Kidney (tissue), 14 donors: ENCODE results near the gene MARK4. TPM values are rescaled to one million over a fixed set of nuclear protein-coding genes. Genes with fewer than 3 reads are reported as not detected.

Source experiments
- DNase-seq, 5 donors: peaks; one replicate each; pipeline ENCODE4 v3.0.0-alpha.2; 2013 to 2020
- FAIRE-seq: peaks from 2 replicates; lab custom pipeline; 2012; peaks lifted over from hg19 to GRCh38; lab: Jason Lieb, UNC
- H3K27ac ChIP-seq, 2 donors: one replicate each; pipeline ENCODE4 v1.7.0; 2013; ENCODE audit warnings: low read depth in 2 of 2, low read length in 2 of 2, inconsistent platforms in 1 of 2
- H3K27me3 ChIP-seq: one replicate; pipeline ENCODE4 v1.7.1; 2013; ENCODE audit warnings: low read length, inconsistent platforms; ENCODE audit not compliant: control insufficient read depth, insufficient read depth
- H3K36me3 ChIP-seq, 3 donors: one replicate each; pipeline versions ENCODE4 v1.7.0 to v1.7.1; 2013; ENCODE audit warnings: low read length in 3 of 3, control low read depth in 1 of 3, inconsistent platforms in 1 of 3; ENCODE audit not compliant: insufficient read depth in 3 of 3, control insufficient read depth in 2 of 3
- H3K4me1 ChIP-seq, 3 donors: one replicate each; pipeline versions ENCODE4 v1.7.0 to v1.7.1; 2013; ENCODE audit warnings: low read length in 3 of 3, inconsistent platforms in 1 of 3, low read depth in 1 of 3; ENCODE audit not compliant: control insufficient read depth in 2 of 3, insufficient read depth in 2 of 3
- H3K4me3 ChIP-seq, 3 donors: one replicate each; pipeline versions ENCODE4 v1.7.0 to v1.8.1; 2013; ENCODE audit warnings: low read length in 3 of 3, control low read depth in 1 of 3, inconsistent platforms in 1 of 3
- H3K9ac ChIP-seq, 3 donors: one replicate each; pipeline versions ENCODE4 v1.7.0 to v1.7.1; 2013; ENCODE audit warnings: low read length in 3 of 3, control low read depth in 1 of 3, inconsistent platforms in 1 of 3
- H3K9me3 ChIP-seq, 3 donors: one replicate each; pipeline versions ENCODE4 v1.7.0 to v1.7.1; 2013; ENCODE audit warnings: low read length in 3 of 3, control low read depth in 1 of 3, inconsistent platforms in 1 of 3; ENCODE audit not compliant: control insufficient read depth in 2 of 3, insufficient read depth in 1 of 3
- intact Hi-C: fragments of 100-400 bp; cut with DNase I; formaldehyde crosslinking; loops from one replicate; pipeline ENCODE4 v1.11.1; 2022
- polyA plus RNA-seq: library from polyadenylated mRNA; stranded (reverse); fragments of 350-450 nt; fragmentation: Illumina TruSeq; extraction: RNeasy Lipid Tissue Mini Kit (QIAGEN cat#74804); gene quantifications from one replicate; pipeline ENCODE4 v1.2.3, GENCODE V29; 2014; ENCODE audit warnings: low read depth, low replicate concordance; ENCODE audit not compliant: insufficient read depth
- total RNA-seq: library from RNA; stranded (reverse); fragmentation: NEBNext Ultra II Directional; extraction: Animal tissue kit (Norgen Biotek cat#: 25700); gene quantifications from one replicate; pipeline ENCODE4 v1.2.1, GENCODE V29; 2021
- TF ChIP-seq, protein P1 (sequence below): IDR thresholded peaks from 3 replicates; pipeline ENCODE4 v1.5.1; 2012; ENCODE audit warnings: mild to moderate bottlenecking, moderate library complexity, borderline replicate concordance; ENCODE audit not compliant: insufficient read depth; ENCODE audit errors: extremely low read depth
- donor health status: control.
- donor health status: control.
- donor health status: control.
- donor health status: control.
- donor health status: control.
- donor health status: DM: yes; HTN: yes; CAD: no.
- donor health status: Normal renal cell carcinoma (clear cell type).

MARK4 gene
- total and polyA plus RNA-seq, 2 donors from 2014 or later, result 13.6 to 29.7 TPM

DNA sequence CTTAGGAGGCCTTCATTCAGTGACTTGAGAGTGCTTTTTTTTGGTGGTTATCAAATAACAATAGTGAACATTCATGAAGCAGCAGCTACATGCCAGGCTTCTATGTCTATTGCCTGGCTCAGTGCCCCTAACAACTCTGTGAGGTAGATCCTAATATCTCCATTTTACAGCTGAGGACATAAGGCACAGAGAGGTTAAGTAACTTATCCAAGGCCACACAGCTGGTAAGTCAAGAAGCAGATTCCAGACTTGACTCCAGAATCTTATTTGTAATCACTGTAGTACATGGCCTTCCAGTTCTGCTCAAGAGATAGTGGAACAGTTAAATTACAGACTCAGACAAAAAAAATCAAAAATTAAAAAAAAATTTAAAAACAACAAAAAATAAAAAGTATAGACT lies 44.8 kb downstream of the MARK4 start:
- H3K9me3 ChIP-seq, result peaks cover 0 to 4% (median 0%) of the 10 kb centered on the region in 3 donors

DNA sequence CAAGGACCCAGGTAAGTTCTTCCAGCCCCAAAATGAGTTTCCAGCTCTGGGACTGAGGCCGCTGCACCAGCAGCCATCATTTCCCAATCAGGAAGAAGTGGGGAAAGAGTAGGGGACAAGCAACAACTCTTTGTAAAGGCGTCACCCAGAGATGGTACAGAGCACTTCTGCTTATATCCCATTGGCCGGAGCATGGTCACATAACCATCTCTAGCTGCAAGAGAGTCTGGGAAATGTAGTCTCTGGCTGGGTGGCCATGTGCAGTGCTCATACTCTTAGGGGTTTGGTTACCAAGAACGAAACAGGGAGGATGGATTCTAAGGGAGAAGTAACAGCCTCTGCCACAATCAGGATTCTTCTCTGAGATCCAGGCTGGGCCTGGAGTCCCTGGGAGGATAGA lies 45.3 kb downstream of the MARK4 start:
- peaks cover 0 to 4% (median 0%) of the 10 kb centered on the region in 3 donors for H3K9me3 ChIP-seq
- peaks cover 2 to 5% (median 5%) of the 10 kb centered on the region in 3 donors for H3K36me3 ChIP-seq
- FAIRE-seq (no peak), DNase-seq (no peak)
- H3K4me3 ChIP-seq, result no peak overlapping the region
- intact Hi-C loops, result no loop called here
- H3K9ac ChIP-seq, result no peak overlapping the region
- H3K4me1 ChIP-seq, result peaks cover 0 to 2% (median 0%) of the 10 kb centered on the region in 3 donors
- TF ChIP-seq, protein P1, sequence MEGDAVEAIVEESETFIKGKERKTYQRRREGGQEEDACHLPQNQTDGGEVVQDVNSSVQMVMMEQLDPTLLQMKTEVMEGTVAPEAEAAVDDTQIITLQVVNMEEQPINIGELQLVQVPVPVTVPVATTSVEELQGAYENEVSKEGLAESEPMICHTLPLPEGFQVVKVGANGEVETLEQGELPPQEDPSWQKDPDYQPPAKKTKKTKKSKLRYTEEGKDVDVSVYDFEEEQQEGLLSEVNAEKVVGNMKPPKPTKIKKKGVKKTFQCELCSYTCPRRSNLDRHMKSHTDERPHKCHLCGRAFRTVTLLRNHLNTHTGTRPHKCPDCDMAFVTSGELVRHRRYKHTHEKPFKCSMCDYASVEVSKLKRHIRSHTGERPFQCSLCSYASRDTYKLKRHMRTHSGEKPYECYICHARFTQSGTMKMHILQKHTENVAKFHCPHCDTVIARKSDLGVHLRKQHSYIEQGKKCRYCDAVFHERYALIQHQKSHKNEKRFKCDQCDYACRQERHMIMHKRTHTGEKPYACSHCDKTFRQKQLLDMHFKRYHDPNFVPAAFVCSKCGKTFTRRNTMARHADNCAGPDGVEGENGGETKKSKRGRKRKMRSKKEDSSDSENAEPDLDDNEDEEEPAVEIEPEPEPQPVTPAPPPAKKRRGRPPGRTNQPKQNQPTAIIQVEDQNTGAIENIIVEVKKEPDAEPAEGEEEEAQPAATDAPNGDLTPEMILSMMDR, result no peak
- no peaks in the 10 kb centered on the region for H3K27me3 ChIP-seq
- no peak overlapping the region for H3K27ac ChIP-seq

More for the DNA sequence above, 44.8 kb downstream of the MARK4 start:
- Histone ChIP-seq H3K27me3 (no peaks in the 10 kb centered on the region), H3K36me3 (peaks cover 2 to 5% (median 5%) of the 10 kb centered on the region in 3 donors), H3K4me3 (no peak overlapping the region), H3K27ac (no peak overlapping the region), H3K9ac (no peak overlapping the region), H3K4me1 (peaks cover 0 to 2% (median 0%) of the 10 kb centered on the region in 3 donors)
- DNase-seq (no peak), FAIRE-seq (no peak)
- TF ChIP-seq, protein P1, result no peak
- intact Hi-C loops, result no loop called here

DNA sequence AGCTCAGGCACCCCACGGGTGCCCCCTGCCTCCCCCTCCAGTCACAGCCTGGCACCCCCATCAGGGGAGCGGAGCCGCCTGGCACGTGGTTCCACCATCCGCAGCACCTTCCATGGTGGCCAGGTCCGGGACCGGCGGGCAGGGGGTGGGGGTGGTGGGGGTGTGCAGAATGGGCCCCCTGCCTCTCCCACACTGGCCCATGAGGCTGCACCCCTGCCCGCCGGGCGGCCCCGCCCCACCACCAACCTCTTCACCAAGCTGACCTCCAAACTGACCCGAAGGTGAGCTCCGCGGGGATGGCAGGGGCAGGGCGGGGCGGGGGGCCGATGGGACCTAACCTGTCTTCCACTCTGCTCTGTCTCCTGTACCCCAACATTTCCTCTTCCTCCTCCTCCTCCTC lies 46.6 kb downstream of the MARK4 start:
- H3K36me3 ChIP-seq, result peaks cover 2 to 5% (median 5%) of the 10 kb centered on the region in 3 donors
- FAIRE-seq (no peak), DNase-seq (no peak)
- TF ChIP-seq, protein P1, result no peak
- no peak overlapping the region for H3K4me3 ChIP-seq
- H3K9ac ChIP-seq, result no peak overlapping the region
- H3K9me3 ChIP-seq, result peaks cover 0 to 4% (median 0%) of the 10 kb centered on the region in 3 donors
- no peaks in the 10 kb centered on the region for H3K27me3 ChIP-seq
- H3K27ac ChIP-seq, result no peak overlapping the region
- intact Hi-C loops, result no loop called here
- peaks cover 0 to 2% (median 0%) of the 10 kb centered on the region in 3 donors for H3K4me1 ChIP-seq

DNA sequence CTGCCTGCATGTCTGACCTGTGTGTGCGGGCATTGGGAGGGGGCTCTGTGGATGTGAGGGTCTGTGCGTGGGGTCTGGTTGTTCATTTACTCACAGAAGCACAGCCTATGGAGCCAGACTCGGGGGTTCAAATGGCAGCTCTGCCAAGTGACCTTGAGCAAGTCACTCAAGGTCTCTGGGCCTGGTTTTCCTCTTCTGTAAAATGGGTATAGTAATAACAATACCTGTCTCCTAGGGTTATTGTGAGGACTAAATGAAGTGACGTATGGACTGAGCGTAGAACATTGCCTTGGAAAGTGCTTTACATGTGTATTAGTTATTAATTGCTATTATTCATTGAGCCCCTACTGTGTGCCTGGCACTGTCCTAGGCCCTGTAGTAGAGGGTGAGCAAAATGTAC lies 47.2 kb downstream of the MARK4 start:
- Histone ChIP-seq H3K9me3 (peaks cover 0 to 3% (median 0%) of the 10 kb centered on the region in 3 donors), H3K4me1 (peaks cover 0 to 2% (median 0%) of the 10 kb centered on the region in 3 donors), H3K4me3 (no peak overlapping the region), H3K36me3 (peaks cover 2 to 5% (median 5%) of the 10 kb centered on the region in 3 donors), H3K27me3 (no peaks in the 10 kb centered on the region), H3K27ac (no peak overlapping the region), H3K9ac (no peak overlapping the region)
- intact Hi-C loops, result no loop called here
- FAIRE-seq (no peak), DNase-seq (no peak)
- TF ChIP-seq, protein P1, result no peak
